DOHH2 (cell line): ENCODE results near the gene SEMA5A.

Experiments used
- H3F3A ChIP-seq: fragments of 200-600 bp; sonication (generic), shearing (Covaris generic); 2 replicates; pipeline ENCODE4 v1.6.0; 2016; ENCODE audit warnings: antibody characterized with exemption, mild to moderate bottlenecking; ENCODE audit not compliant: control insufficient read depth, insufficient read depth
- H3K27ac ChIP-seq: fragments of 200-600 bp; sonication (generic); 2 replicates; pipeline ENCODE4 v1.5.1; 2014; ENCODE audit warnings: low read depth, mild to moderate bottlenecking, low read length, moderate library complexity
- H3K27me3 ChIP-seq: fragments of 200-600 bp; sonication (generic); 2 replicates; pipeline ENCODE4 v1.6.1; 2014; ENCODE audit warnings: mild to moderate bottlenecking, low read length, mixed read lengths; ENCODE audit not compliant: control insufficient read depth
- H3K36me3 ChIP-seq: fragments of 200-600 bp; sonication (generic); 2 replicates; pipeline ENCODE4 v1.6.1; 2014; ENCODE audit warnings: mild to moderate bottlenecking, low read length, moderate library complexity, mixed read lengths; ENCODE audit not compliant: control insufficient read depth
- H3K4me1 ChIP-seq: fragments of 200-600 bp; sonication (generic); 2 replicates; pipeline ENCODE4 v1.6.1; 2014; ENCODE audit warnings: mild to moderate bottlenecking, low read length, mixed read lengths; ENCODE audit not compliant: control insufficient read depth
- H3K4me2 ChIP-seq: fragments of 200-600 bp; sonication (generic); 2 replicates; pipeline ENCODE4 v1.6.0; 2014; ENCODE audit warnings: mild to moderate bottlenecking, low read length, moderate library complexity
- H3K4me3 ChIP-seq: fragments of 200-600 bp; sonication (generic); 2 replicates; pipeline ENCODE4 v1.5.1; 2014; ENCODE audit warnings: mild to moderate bottlenecking, low read length, mixed read lengths
- H3K79me2 ChIP-seq: fragments of 200-600 bp; sonication (generic); 2 replicates; pipeline ENCODE4 v1.6.1; 2014; ENCODE audit warnings: mild to moderate bottlenecking, low read length, mixed read lengths; ENCODE audit not compliant: control insufficient read depth
- H3K9me2 ChIP-seq: fragments of 200-600 bp; sonication (generic); replicated peaks from 2 replicates; pipeline ENCODE4 v1.6.1; 2014; ENCODE audit warnings: mild to moderate bottlenecking, low read length, mixed read lengths; ENCODE audit not compliant: control insufficient read depth
- H3K9me3 ChIP-seq: fragments of 200-600 bp; sonication (generic); 2 replicates; pipeline ENCODE4 v1.6.1; 2014; ENCODE audit warnings: antibody characterized with exemption, low read length, mixed read lengths; ENCODE audit not compliant: control insufficient read depth, insufficient read depth
- H4K20me1 ChIP-seq: fragments of 200-600 bp; sonication (generic); 2 replicates; pipeline ENCODE4 v1.6.0; 2014; ENCODE audit warnings: low read depth, mild to moderate bottlenecking, antibody characterized with exemption, low read length, moderate library complexity; ENCODE audit not compliant: control insufficient read depth, insufficient read depth
- CTCF ChIP-seq: fragments of 200-600 bp; sonication (generic); IDR thresholded peaks from one replicate; pipeline ENCODE4 v1.5.1; 2014; ENCODE audit warnings: antibody characterized with exemption, mild to moderate bottlenecking, low read depth, low read length; ENCODE audit not compliant: poor library complexity, severe bottlenecking
- EZH2phosphoT487 ChIP-seq: fragments of 200-600 bp; sonication (generic); IDR thresholded peaks from 2 replicates; pipeline ENCODE4 v1.6.1; 2017; ENCODE audit warnings: borderline replicate concordance, mild to moderate bottlenecking, antibody characterized with exemption, low read length, moderate library complexity, mixed read lengths

SEMA5A gene

DNA sequence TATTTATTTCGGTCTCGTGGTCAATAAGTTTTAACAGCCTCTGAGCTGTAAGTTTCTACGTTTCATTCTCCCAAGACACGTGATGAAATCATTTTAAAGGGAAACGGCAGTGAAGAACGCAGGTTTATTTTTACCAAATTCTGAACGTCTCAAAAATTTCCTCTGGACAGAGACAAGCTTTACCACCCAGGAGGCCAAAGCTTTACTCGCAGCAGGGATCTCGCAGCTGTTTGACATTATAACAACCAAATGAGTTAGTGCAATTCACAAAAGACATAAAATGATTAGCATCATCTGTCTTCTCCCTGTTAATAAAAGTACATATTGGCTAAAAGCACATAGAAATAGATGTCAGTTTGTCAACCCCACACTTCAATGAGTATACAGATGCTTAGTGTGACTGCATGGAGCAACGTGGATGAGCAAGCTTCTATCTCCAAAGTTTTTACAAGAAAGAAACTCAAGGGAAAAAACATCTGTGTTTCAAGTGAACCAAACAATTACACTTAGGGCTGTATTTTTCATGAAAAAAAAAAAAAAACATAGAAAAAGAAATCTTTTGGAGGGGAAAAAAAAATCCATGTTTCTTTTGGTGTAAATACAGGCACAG, 2.5 kb downstream of the SEMA5A start:
- no peaks in the 10 kb centered on the region for H3K79me2 ChIP-seq
- H3K4me3 ChIP-seq: no peak overlapping the region
- TF ChIP-seq CTCF (no peak), EZH2phosphoT487 (no peak)
- no peaks in the 10 kb centered on the region for H3K9me2 ChIP-seq
- H3K9me3 ChIP-seq: peaks cover 3% of the 10 kb centered on the region; the same call in 1 of the 2 replicates
- H4K20me1 ChIP-seq: no peaks in the 10 kb centered on the region
- H3K4me1 ChIP-seq: no peaks in the 10 kb centered on the region
- H3K27me3 ChIP-seq: no peaks in the 10 kb centered on the region
- no peak overlapping the region for H3K27ac ChIP-seq
- H3K36me3 ChIP-seq: no peaks in the 10 kb centered on the region
- H3F3A ChIP-seq: no peaks in the 10 kb centered on the region
- no peak overlapping the region for H3K4me2 ChIP-seq

GRCh38 chr5:9540791-9541190, 5.1 kb downstream of the SEMA5A start:
- no peak overlapping the region for H3K27ac ChIP-seq
- no peaks in the 10 kb centered on the region for H3K27me3 ChIP-seq
- H3K4me1 ChIP-seq: no peaks in the 10 kb centered on the region
- no peaks in the 10 kb centered on the region for H3F3A ChIP-seq
- no peaks in the 10 kb centered on the region for H3K79me2 ChIP-seq
- H4K20me1 ChIP-seq: no peaks in the 10 kb centered on the region
- H3K9me3 ChIP-seq: no peaks in the 10 kb centered on the region; the same call in 1 of the 2 replicates
- H3K4me2 ChIP-seq: no peak overlapping the region
- no peak overlapping the region for H3K4me3 ChIP-seq
- TF ChIP-seq EZH2phosphoT487 (no peak), CTCF (no peak)
- H3K9me2 ChIP-seq: no peaks in the 10 kb centered on the region
- no peaks in the 10 kb centered on the region for H3K36me3 ChIP-seq

DNA sequence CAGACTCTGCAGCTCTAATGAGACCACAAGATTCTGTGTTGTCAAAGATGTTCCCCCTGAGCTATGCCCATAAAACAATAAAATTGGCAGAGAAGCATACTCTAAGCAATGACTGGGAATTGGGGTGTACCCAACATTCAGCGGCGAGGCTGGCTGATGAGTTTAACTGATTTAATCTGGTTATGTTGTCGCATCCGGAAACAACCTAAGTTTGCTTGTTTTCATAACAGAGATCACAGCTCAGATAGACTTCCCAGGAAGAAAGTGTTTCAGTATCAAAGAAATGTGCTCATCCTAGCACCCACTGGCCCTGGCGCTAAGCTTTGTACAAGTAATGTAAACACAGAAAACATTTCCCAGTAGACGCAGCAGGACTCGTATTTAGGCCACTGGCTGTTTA, 7.4 kb downstream of the SEMA5A start:
- Histone ChIP-seq H3K9me3 (no peaks in the 10 kb centered on the region), H3K4me1 (no peaks in the 10 kb centered on the region), H4K20me1 (no peaks in the 10 kb centered on the region), H3K27me3 (no peaks in the 10 kb centered on the region), H3K9me2 (no peaks in the 10 kb centered on the region), H3K27ac (no peak overlapping the region), H3K4me2 (no peak overlapping the region), H3K36me3 (no peaks in the 10 kb centered on the region), H3K4me3 (no peak overlapping the region), H3F3A (no peaks in the 10 kb centered on the region), H3K79me2 (no peaks in the 10 kb centered on the region)
- no peak for TF ChIP-seq EZH2phosphoT487
- no peak for TF ChIP-seq CTCF
